Measurements from ENCODE around the gene PTGIR. TPM values are rescaled to one million over a fixed set of nuclear protein-coding genes. Genes with fewer than 3 reads are reported as not detected.

Gene PTGIR
- total RNA-seq, 1 donor from 2014 or later = 0.26 TPM

GRCh38 chr19:46661020-46661731 lies 36.3 kb upstream of the PTGIR start, which contains the start of gene DACT3:
DACT3 (minus strand) TSS chr19:46661182; CDS start chr19:46661064, 118 bp downstream.
- FAIRE-seq (peak; percentile 76), DNase-seq (ENCODE audit: low read depth) (peak; percentile 96)
- Histone ChIP-seq H3K4me3 (ENCODE audit: low read depth, low read length) (peak within 1 kb of the TSS; percentile 33), H3K27me3 (ENCODE audit: control insufficient read depth, insufficient read depth, low read length) (peaks cover 22% of the 10 kb centered on the region), H3K36me3 (ENCODE audit: control insufficient read depth, insufficient read depth, low read length) (no peaks in the 10 kb centered on the region)
- TF ChIP-seq CTCF (IDR thresholded peaks at IDR 0.05; ENCODE audit: insufficient read depth, low read length, severe bottlenecking) = no peak

- Histone ChIP-seq H3K27me3 (ENCODE audit: control insufficient read depth, insufficient read depth, low read length) (peaks cover 22% of the 10 kb centered on the region), H3K36me3 (ENCODE audit: control insufficient read depth, insufficient read depth, low read length) (no peaks in the 10 kb centered on the region), H3K4me3 (ENCODE audit: low read depth, low read length) (peak overlapping the region; percentile 33)
- no peak for TF ChIP-seq CTCF (IDR thresholded peaks at IDR 0.05; ENCODE audit: insufficient read depth, low read length, severe bottlenecking)
- no peak for FAIRE-seq
- DNase-seq (ENCODE audit: low read depth) = no peak
These were observed 35.7 kb upstream of the PTGIR start for GRCh38 chr19:46660551-46661019.

GRCh38 chr19:46660008-46660517 lies 35.2 kb upstream of the PTGIR start:
- FAIRE-seq (no peak), DNase-seq (ENCODE audit: low read depth) (no peak)
- no peak for TF ChIP-seq CTCF (IDR thresholded peaks at IDR 0.05; ENCODE audit: insufficient read depth, low read length, severe bottlenecking)
- H3K36me3 ChIP-seq (ENCODE audit: control insufficient read depth, insufficient read depth, low read length) = no peaks in the 10 kb centered on the region
- peaks cover 22% of the 10 kb centered on the region for H3K27me3 ChIP-seq (ENCODE audit: control insufficient read depth, insufficient read depth, low read length)
- no peak overlapping the region for H3K4me3 ChIP-seq (ENCODE audit: low read depth, low read length)

- H3K4me3 ChIP-seq (ENCODE audit: low read depth, low read length) = no peak overlapping the region
- DNase-seq (ENCODE audit: low read depth) (no peak), FAIRE-seq (no peak)
- H3K36me3 ChIP-seq (ENCODE audit: control insufficient read depth, insufficient read depth, low read length) = no peaks in the 10 kb centered on the region
- no peak for TF ChIP-seq CTCF (IDR thresholded peaks at IDR 0.05; ENCODE audit: insufficient read depth, low read length, severe bottlenecking)
- peaks cover 22% of the 10 kb centered on the region for H3K27me3 ChIP-seq (ENCODE audit: control insufficient read depth, insufficient read depth, low read length)
These were observed 34.5 kb upstream of the PTGIR start for GRCh38 chr19:46659151-46660007.

GRCh38 chr19:46656541-46656940 lies 31.7 kb upstream of the PTGIR start:
- FAIRE-seq (no peak), DNase-seq (ENCODE audit: low read depth) (peak; percentile 15)
- no peak for TF ChIP-seq CTCF (IDR thresholded peaks at IDR 0.05; ENCODE audit: insufficient read depth, low read length, severe bottlenecking)
- H3K4me3 ChIP-seq (ENCODE audit: low read depth, low read length) = no peak overlapping the region
- peaks cover 24% of the 10 kb centered on the region for H3K27me3 ChIP-seq (ENCODE audit: control insufficient read depth, insufficient read depth, low read length)
- no peaks in the 10 kb centered on the region for H3K36me3 ChIP-seq (ENCODE audit: control insufficient read depth, insufficient read depth, low read length)

Measured in bronchial epithelial cell (primary cell).